Measurements from ENCODE around the gene RAD23B. TPM values are rescaled to one million over a fixed set of nuclear protein-coding genes. Genes with fewer than 3 reads are reported as not detected.
A peak's percentile ranks its signal among the peaks of the same experiment; 100 is the strongest.

Gene RAD23B
- total and polyA plus RNA-seq, 2 of the 13 experiments (the other 11 are each of a cell fraction or from before 2014, with no cell fraction given): 133 to 156 TPM

DNA sequence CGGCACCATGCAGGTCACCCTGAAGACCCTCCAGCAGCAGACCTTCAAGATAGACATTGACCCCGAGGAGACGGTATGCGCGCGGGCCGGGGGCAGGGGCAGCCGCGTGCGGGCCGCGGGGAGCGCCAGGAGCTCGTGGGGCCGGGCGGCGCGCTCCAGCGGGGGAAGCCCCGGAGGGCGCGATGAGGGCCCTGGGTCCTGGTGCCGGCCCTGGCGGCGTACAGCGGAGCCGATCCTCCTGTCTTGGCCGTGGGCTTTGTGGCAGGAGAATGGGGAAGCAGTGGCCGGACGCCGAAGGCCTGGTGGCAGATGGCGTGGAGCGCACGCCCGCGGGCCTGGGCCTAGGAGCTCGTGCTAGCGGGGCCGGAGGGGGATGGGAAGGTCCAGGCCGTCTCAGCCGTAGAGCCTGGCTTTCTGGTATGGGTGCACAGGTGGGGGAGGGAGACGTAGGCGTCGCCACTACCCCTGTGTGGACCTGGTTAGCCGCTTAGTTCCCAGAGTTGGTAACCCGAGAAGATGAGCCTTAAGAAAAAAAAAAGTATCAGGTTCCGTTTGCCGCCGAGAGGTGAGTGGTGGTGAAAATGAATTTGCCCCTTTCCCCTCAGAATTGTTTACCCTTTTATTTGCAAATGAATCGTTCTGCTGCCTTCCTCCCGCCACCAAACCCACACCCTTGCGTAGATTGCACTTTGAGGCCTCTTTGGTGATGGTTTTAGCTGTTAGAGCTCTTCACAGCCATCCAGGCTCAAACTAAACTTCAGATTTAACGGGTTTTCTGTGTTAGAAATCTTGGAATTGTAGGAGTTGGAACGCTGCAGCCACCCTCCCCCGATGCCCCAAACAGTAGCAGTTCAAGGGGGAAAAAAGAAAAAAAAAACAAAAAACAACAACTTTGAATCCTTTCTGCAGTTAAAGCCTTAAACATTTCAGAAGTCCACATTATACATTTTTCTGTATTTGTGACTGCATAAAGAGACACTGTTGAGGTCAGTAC is 841 bp downstream of the RAD23B start (continued):
- TF ChIP-seq, protein P1, sequence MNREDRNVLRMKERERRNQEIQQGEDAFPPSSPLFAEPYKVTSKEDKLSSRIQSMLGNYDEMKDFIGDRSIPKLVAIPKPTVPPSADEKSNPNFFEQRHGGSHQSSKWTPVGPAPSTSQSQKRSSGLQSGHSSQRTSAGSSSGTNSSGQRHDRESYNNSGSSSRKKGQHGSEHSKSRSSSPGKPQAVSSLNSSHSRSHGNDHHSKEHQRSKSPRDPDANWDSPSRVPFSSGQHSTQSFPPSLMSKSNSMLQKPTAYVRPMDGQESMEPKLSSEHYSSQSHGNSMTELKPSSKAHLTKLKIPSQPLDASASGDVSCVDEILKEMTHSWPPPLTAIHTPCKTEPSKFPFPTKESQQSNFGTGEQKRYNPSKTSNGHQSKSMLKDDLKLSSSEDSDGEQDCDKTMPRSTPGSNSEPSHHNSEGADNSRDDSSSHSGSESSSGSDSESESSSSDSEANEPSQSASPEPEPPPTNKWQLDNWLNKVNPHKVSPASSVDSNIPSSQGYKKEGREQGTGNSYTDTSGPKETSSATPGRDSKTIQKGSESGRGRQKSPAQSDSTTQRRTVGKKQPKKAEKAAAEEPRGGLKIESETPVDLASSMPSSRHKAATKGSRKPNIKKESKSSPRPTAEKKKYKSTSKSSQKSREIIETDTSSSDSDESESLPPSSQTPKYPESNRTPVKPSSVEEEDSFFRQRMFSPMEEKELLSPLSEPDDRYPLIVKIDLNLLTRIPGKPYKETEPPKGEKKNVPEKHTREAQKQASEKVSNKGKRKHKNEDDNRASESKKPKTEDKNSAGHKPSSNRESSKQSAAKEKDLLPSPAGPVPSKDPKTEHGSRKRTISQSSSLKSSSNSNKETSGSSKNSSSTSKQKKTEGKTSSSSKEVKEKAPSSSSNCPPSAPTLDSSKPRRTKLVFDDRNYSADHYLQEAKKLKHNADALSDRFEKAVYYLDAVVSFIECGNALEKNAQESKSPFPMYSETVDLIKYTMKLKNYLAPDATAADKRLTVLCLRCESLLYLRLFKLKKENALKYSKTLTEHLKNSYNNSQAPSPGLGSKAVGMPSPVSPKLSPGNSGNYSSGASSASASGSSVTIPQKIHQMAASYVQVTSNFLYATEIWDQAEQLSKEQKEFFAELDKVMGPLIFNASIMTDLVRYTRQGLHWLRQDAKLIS (CRISPR knock-in tag; IDR thresholded peaks at IDR 0.05): peak; percentile 42; the same call in 1 of the 2 replicates
- TF ChIP-seq, protein P2, sequence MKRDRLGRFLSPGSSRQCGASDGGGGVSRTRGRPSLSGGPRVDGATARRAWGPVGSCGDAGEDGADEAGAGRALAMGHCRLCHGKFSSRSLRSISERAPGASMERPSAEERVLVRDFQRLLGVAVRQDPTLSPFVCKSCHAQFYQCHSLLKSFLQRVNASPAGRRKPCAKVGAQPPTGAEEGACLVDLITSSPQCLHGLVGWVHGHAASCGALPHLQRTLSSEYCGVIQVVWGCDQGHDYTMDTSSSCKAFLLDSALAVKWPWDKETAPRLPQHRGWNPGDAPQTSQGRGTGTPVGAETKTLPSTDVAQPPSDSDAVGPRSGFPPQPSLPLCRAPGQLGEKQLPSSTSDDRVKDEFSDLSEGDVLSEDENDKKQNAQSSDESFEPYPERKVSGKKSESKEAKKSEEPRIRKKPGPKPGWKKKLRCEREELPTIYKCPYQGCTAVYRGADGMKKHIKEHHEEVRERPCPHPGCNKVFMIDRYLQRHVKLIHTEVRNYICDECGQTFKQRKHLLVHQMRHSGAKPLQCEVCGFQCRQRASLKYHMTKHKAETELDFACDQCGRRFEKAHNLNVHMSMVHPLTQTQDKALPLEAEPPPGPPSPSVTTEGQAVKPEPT (CRISPR knock-in tag; IDR thresholded peaks at IDR 0.05; ENCODE audit: low read depth): no peak; the same call in 1 of the 2 replicates
- TF ChIP-seq TAF15 (IDR thresholded peaks at IDR 0.05; ENCODE audit: low read depth, low read length, poor library complexity, severe bottlenecking) (peak; percentile 31), FOXA3 (CRISPR knock-in tag; IDR thresholded peaks at IDR 0.05) (peak; percentile 31; the same call in 1 of the 2 replicates), ZFY (CRISPR knock-in tag; IDR thresholded peaks at IDR 0.05) (peak; percentile 92), ZXDC (CRISPR knock-in tag; IDR thresholded peaks at IDR 0.05) (0 out of 2 replicates have a peak, but pooled peaks have one; percentile 5), PHF5A (CRISPR knock-in tag; IDR thresholded peaks at IDR 0.05; ENCODE audit: low read depth, unreplicated experiment) (no peak), PITX1 (CRISPR knock-in tag; IDR thresholded peaks at IDR 0.05) (peak; percentile 19; the same call in 1 of the 2 replicates), LCORL (IDR thresholded peaks at IDR 0.05) (no peak), LCORL (CRISPR knock-in tag; IDR thresholded peaks at IDR 0.05) (peak; percentile 35; the same call in 1 of the 2 replicates), ZNF792 (CRISPR knock-in tag; IDR thresholded peaks at IDR 0.05) (0 out of 2 replicates have a peak, but pooled peaks have one; percentile 19), SSRP1 (CRISPR knock-in tag; IDR thresholded peaks at IDR 0.05) (no peak; the same call in 1 of the 2 replicates), RBFOX2 (IDR thresholded peaks at IDR 0.05; ENCODE audit: low read depth, low read length) (peak; percentile 60), ATF7-NPFF (CRISPR knock-in tag; IDR thresholded peaks at IDR 0.05; ENCODE audit: low read depth) (peak; percentile 81), ZNF3 (CRISPR knock-in tag; IDR thresholded peaks at IDR 0.05) (no peak)
- TF ChIP-seq, protein P3, sequence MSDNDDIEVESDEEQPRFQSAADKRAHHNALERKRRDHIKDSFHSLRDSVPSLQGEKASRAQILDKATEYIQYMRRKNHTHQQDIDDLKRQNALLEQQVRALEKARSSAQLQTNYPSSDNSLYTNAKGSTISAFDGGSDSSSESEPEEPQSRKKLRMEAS (IDR thresholded peaks at IDR 0.05): peak; percentile 70
- TF ChIP-seq, protein P4, sequence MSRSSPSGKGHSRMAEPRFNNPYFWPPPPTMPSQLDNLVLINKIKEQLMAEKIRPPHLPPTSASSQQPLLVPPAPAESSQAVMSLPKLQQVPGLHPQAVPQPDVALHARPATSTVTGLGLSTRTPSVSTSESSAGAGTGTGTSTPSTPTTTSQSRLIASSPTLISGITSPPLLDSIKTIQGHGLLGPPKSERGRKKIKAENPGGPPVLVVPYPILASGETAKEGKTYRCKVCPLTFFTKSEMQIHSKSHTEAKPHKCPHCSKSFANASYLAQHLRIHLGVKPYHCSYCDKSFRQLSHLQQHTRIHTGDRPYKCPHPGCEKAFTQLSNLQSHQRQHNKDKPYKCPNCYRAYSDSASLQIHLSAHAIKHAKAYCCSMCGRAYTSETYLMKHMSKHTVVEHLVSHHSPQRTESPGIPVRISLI (CRISPR knock-in tag; IDR thresholded peaks at IDR 0.05; ENCODE audit: borderline replicate concordance): peak; percentile 86

All from HepG2 (cell line).